ENCODE results near the gene TCF19. TPM values are rescaled to one million over a fixed set of nuclear protein-coding genes. Genes with fewer than 3 reads are reported as not detected.
A peak's percentile ranks its signal among the peaks of the same experiment; 100 is the strongest.
"Not testable (repeated sequence)": the region's sequence is repeated elsewhere in the genome, so short reads cannot be mapped to it uniquely, and the experiment has no call there.

Gene TCF19
- total RNA-seq, 4 donors from 2014 or later, result 3.9 to 5.9 (median 5.1) TPM

DNA sequence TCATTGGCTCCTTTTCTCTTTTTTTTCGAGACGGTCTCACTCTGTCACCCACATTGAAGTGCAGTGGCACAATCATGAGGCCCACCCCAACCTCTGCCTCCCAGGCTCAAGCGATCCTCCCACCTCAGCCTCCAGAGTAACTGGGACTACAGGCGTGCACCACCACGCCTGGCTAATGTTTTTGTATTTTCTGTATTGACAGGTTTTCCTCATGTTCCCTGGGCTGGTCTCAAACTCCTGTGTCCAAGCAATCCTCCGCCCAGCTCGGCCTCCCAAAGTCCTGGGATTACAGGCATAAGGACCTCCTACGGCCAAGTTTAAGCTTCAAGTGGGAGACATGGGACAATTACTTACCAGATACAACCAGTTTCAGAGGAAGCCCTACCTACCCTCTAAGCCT is 21.5 kb downstream of the TCF19 start:
- ATAC-seq, result no peak
- WGBS, 2 donors (ENCODE audit: low coverage in 1 of 2), result 92 to 93% methylated on average over 5 to 8 of the region's 8 CpGs
- TF ChIP-seq, protein P1, sequence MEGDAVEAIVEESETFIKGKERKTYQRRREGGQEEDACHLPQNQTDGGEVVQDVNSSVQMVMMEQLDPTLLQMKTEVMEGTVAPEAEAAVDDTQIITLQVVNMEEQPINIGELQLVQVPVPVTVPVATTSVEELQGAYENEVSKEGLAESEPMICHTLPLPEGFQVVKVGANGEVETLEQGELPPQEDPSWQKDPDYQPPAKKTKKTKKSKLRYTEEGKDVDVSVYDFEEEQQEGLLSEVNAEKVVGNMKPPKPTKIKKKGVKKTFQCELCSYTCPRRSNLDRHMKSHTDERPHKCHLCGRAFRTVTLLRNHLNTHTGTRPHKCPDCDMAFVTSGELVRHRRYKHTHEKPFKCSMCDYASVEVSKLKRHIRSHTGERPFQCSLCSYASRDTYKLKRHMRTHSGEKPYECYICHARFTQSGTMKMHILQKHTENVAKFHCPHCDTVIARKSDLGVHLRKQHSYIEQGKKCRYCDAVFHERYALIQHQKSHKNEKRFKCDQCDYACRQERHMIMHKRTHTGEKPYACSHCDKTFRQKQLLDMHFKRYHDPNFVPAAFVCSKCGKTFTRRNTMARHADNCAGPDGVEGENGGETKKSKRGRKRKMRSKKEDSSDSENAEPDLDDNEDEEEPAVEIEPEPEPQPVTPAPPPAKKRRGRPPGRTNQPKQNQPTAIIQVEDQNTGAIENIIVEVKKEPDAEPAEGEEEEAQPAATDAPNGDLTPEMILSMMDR (IDR thresholded peaks at IDR 0.05), result no peak
- TF ChIP-seq POLR2A (IDR thresholded peaks at IDR 0.05), result no peak
- TF ChIP-seq POLR2AphosphoS5 (IDR thresholded peaks at IDR 0.05), result no peak
- TF ChIP-seq EP300 (IDR thresholded peaks at IDR 0.05), result no peak
- Histone ChIP-seq H3K4me1 (no peaks in the 10 kb centered on the region), H3K4me3 (peak overlapping the region; percentile 33 to 37), H3K36me3 (no peaks in the 10 kb centered on the region), H3K27me3 (no peaks in the 10 kb centered on the region), H3K27ac (peak overlapping the region in 1 of 4 donors; percentile 59), H3K9me3 (no peaks in the 10 kb centered on the region)

DNA sequence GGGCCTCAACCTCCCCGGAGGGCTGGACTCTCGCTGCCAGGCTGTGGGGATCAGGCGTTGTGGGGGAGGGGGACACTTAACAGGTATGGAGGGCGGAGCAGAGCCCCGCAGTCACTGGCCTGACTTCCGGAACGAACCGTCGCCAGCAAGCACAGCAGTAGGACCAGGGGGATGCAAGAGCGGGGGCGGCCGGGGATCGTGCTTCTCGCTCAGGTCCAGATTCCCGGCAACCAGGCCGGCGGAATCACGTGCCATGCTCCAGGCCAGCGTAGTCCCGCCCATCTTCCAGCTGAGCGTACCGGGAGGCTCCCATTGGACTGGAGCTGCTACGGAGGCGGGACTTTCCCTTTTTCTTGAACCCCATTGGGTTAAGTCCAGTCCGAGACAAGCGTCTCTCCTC is 22.1 kb downstream of the TCF19 start:
- peak overlapping the region; percentile 33 to 37 for H3K4me3 ChIP-seq
- H3K27me3 ChIP-seq, result no peaks in the 10 kb centered on the region
- H3K4me1 ChIP-seq, result no peaks in the 10 kb centered on the region
- TF ChIP-seq, protein P1 (IDR thresholded peaks at IDR 0.05), result no peak
- no peak for TF ChIP-seq EP300 (IDR thresholded peaks at IDR 0.05)
- no peak for TF ChIP-seq POLR2A (IDR thresholded peaks at IDR 0.05)
- no peak for TF ChIP-seq POLR2AphosphoS5 (IDR thresholded peaks at IDR 0.05)
- ATAC-seq, result peak; percentile 67
- H3K36me3 ChIP-seq, result no peaks in the 10 kb centered on the region
- 24% methylated on average over 11 of the region's 26 CpGs; no CpG with 5 or more reads in 1 of the 2 donors for WGBS, 2 donors (ENCODE audit: low coverage in 1 of 2)
- H3K27ac ChIP-seq, result peak overlapping the region in 1 of 4 donors; percentile 59
- no peaks in the 10 kb centered on the region for H3K9me3 ChIP-seq

DNA sequence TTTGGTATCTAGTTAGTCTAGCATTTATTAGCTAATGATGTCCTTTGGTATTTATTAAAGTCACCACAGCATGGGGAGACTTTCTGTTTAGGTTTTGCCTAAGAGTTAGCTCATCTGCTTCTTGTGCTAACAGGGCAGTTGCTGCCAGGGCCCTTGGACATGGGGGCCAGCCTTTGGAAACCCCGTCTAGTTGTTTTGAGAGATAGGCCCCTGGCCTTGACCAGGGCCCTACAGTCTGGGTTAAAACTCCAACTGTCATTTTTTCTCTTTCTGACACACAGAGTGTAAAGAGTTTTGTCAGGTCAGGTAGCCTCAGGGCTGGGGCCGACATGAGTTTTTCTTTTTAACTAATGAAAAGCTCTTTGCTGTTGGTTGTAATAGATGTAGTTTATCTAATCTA is 24.9 kb downstream of the TCF19 start:
- H3K4me1 ChIP-seq, H3K9me3 ChIP-seq, H3K27me3 ChIP-seq, H3K4me3 ChIP-seq, ATAC-seq, H3K27ac ChIP-seq, H3K36me3 ChIP-seq: not testable (repeated sequence)
- 70% methylated on average over 2 of the region's 2 CpGs; no CpG with 5 or more reads in 1 of the 2 donors for WGBS, 2 donors (ENCODE audit: low coverage in 1 of 2)

DNA sequence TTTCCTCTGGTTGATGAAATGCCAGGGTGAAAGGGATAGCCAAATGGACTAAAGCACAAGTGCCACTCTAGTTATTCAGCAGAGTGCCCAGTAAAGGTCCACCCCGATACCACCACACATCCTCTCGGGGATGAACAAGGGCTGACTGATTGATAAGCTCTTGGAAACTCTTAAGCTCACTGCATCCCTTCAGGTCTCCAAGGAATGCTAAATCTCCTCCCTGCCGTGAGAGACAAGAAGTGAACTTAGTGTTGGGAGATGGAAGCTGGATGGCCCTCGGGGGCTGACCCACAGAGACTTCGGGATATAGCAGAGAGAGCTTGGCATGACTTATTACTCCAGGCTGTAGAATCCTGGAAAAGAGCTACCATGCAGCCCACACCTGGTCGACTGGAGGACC is 25.5 kb downstream of the TCF19 start:
- 38 to 61% methylated on average over 1 to 6 of the region's 6 CpGs for WGBS, 2 donors (ENCODE audit: low coverage in 1 of 2)
- not testable (repeated sequence) for ATAC-seq, H3K4me1 ChIP-seq, H3K27ac ChIP-seq, H3K27me3 ChIP-seq, H3K9me3 ChIP-seq, H3K4me3 ChIP-seq, H3K36me3 ChIP-seq

DNA sequence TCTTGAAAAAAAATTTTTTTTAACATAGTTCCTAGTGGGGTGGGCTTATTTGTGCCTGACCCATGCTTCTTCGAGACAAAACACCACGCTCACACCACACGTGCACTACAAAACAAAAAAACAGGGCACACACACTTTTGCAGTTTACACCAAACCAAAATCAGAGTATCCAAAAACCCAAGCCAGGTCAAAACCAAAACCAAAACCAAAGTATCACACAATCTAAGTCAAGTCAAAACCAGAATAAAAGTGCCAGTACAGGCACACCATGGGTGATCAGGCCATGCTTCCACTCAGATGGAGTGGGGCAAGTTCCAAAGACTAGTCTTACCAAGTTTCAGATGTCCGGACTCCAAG is 27.3 kb downstream of the TCF19 start:
- H3K9me3 ChIP-seq, H3K36me3 ChIP-seq, H3K27me3 ChIP-seq, ATAC-seq, H3K4me1 ChIP-seq: not testable (repeated sequence)
- H3K4me3 ChIP-seq, result peak overlapping the region in 1 of 2 donors; percentile 23
- H3K27ac ChIP-seq, result peak overlapping the region in 3 of 4 donors; percentile 51 to 69 (median 61)
- 75 to 84% methylated on average over 3 to 4 of the region's 4 CpGs for WGBS, 2 donors (ENCODE audit: low coverage in 1 of 2)

DNA sequence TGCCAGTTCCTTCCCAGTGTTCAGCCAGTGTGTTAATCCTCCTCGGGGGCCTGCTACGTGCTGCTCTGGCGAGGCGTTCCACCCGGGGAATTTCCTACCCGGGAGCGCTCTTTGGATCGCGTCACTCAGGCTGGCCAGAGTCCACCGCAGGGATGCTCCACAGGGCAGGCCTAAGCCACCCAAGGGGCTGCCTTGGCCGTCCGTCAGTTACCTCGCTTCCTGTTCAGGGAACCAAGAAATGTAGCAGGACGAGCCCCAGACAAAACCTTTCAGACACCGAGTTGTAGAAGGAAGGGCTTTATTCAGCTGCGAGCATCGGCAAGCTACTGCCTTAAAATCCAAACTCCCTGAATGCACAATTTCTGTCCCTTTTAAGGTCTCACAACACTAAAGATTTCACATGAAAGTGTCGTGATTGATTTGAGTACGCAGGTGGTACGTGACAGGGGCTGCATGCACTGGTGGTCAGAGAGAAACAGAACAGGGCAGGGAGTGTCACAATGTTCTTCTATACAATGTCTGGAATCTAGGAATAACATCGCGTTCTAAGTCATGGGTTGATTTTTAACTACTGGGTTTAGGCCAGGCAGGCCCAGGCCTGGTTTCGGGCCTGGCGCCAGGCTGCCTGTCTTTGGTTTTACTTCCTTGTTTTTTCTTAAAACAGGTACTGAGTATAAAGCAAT is 27.8 kb downstream of the TCF19 start:
- Histone ChIP-seq H3K4me1 (no peaks in the 10 kb centered on the region), H3K27ac (peak overlapping the region in 3 of 4 donors; percentile 51 to 69 (median 61)), H3K36me3 (no peaks in the 10 kb centered on the region), H3K4me3 (peak overlapping the region in 1 of 2 donors; percentile 23), H3K9me3 (no peaks in the 10 kb centered on the region), H3K27me3 (no peaks in the 10 kb centered on the region)
- 67 to 75% methylated on average over 10 to 12 of the region's 24 CpGs for WGBS, 2 donors (ENCODE audit: low coverage in 1 of 2)
- no peak for ATAC-seq
- no peak for TF ChIP-seq EP300 (IDR thresholded peaks at IDR 0.05)

DNA sequence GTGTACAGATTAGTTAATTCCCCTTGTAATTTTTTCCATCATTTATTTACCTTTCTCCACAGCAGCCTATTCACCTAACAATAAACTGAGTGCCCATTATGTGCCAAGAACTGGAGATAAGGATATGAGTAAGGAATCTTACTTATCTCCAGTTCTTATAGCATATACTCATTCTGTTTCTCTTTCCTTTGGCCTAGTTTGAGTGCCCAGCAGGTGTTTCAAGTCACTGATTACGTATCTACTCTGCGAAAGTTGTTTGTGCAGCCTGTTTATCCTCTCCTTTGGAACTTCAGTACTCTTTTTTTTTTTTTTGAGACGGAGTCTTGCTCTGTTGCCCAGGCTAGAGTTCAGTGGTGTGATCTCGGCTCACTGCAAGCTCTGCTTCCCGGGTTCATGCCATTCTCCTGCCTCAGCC is 29.4 kb downstream of the TCF19 start:
- H3K9me3 ChIP-seq, result no peaks in the 10 kb centered on the region
- no peaks in the 10 kb centered on the region for H3K36me3 ChIP-seq
- no peaks in the 10 kb centered on the region for H3K4me1 ChIP-seq
- H3K27ac ChIP-seq, result no peak overlapping the region
- H3K4me3 ChIP-seq, result no peak overlapping the region
- ATAC-seq, result no peak
- TF ChIP-seq POLR2AphosphoS5 (IDR thresholded peaks at IDR 0.05), result no peak
- WGBS, 2 donors (ENCODE audit: low coverage in 1 of 2), result 76 to 94% methylated on average over 2 to 5 of the region's 5 CpGs
- H3K27me3 ChIP-seq, result no peaks in the 10 kb centered on the region

DNA sequence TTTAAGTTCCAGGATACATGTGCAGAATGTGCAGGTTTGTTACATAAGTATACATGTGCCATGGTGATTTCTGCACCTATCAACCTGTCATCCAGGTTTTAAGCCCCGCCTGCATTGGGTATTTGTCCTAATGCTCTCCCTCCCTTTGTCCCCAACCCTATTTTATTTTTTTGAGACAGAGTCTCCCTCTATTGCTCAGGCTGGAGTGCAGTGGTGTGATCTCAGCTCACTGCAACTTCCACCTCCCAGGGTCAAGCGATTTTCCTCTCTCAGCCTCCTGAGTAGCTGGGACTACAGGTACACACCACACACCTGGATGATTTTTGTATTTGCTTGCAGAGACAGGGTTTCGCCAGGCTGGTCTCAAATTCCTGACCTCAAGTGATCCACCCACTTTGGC is 30.8 kb downstream of the TCF19 start:
- H3K4me1 ChIP-seq, H3K27me3 ChIP-seq, H3K27ac ChIP-seq, ATAC-seq, H3K9me3 ChIP-seq, H3K4me3 ChIP-seq, H3K36me3 ChIP-seq: not testable (repeated sequence)
- 89% methylated on average over 3 of the region's 3 CpGs; no CpG with 5 or more reads in 1 of the 2 donors for WGBS, 2 donors (ENCODE audit: low coverage in 1 of 2)
